ENCODE measurements around the gene SLC25A19. TPM values are rescaled to one million over a fixed set of nuclear protein-coding genes. Genes with fewer than 3 reads are reported as not detected.
"Not testable (repeated sequence)": the region's sequence is repeated elsewhere in the genome, so short reads cannot be mapped to it uniquely, and the experiment has no call there.

Gene SLC25A19
- polyA plus RNA-seq, 1 of the 3 experiments (the other 2 are of a cell fraction): 11.7 TPM

DNA sequence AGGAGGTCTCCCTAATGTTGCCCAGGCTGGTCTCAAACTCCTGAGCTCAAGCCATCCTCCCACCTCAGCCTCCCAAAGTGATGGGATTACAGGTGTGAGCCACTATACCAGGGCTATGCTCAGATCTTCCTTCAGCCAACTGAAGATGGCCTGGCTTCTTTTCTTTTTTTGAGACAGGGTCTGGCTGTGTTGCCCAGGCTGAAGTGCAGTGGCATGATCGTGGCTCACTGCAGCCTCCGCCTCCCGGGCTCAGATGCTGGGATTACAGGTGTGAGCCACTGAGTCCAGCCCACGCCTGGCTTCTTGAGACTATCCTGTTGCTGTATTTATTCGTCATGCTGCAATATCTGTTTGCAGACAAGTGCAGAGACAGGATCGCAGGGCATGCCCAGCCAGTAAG lies 4.1 kb downstream of the SLC25A19 start:
- Histone ChIP-seq H3K4me3 (ENCODE audit: low read depth in 2 of 2, low read length in 1 of 2) (no peak overlapping the region), H3K9me2 (no peaks in the 10 kb centered on the region), H3K4me1 (ENCODE audit: control insufficient read depth in 1 of 2, insufficient read depth in 2 of 2, low read depth in 1 of 2, low read length in 1 of 2) (peaks cover 4 to 5% of the 10 kb centered on the region in 2 experiments; a peak in 2 of 4 replicates), H3K36me3 (replicated peaks in 1 of 2; ENCODE audit: control insufficient read depth in 1 of 2, insufficient read depth in 2 of 2, low read length in 1 of 2) (peaks cover 0 to 4% of the 10 kb centered on the region in 2 experiments), H4K20me1 (ENCODE audit: insufficient read depth) (no peaks in the 10 kb centered on the region), H3K4me2 (no peak overlapping the region), H3K27ac (ENCODE audit: low read depth in 2 of 2, low read length in 1 of 2) (no peak overlapping the region), H3K9ac (no peak overlapping the region), H3F3A (replicated peaks; ENCODE audit: insufficient read depth) (peaks cover 3% of the 10 kb centered on the region), H3K27me3 (ENCODE audit: insufficient read depth) (no peaks in the 10 kb centered on the region), H2AFZ (ENCODE audit: low read depth) (no peak overlapping the region), H3K79me2 (ENCODE audit: insufficient read depth) (no peaks in the 10 kb centered on the region), H3K9me3 (no peaks in the 10 kb centered on the region)
- ChIA-PET POLR2A (interaction anchor here (1.1 kb wide), 1 partner anchor 14 kb away, joined by 3 read pairs; the partner anchor contains the start of gene MIF4GD), CTCF (interaction anchor here (1.3 to 8.3 kb wide), 3 partner anchors 12 to 38 kb away, joined by 4 to 98 read pairs (median 5); partner anchors contain the start of gene MIF4GD)
- WGBS (ENCODE audit: low lambda C conversion rate): 92% methylated on average over 6 of the region's 6 CpGs
- TF ChIP-seq GABPA (IDR thresholded peaks at IDR 0.05; ENCODE audit: low read depth) (no peak), MXI1 (IDR thresholded peaks at IDR 0.05; ENCODE audit: low read depth, low read length) (no peak), SIN3A (IDR thresholded peaks at IDR 0.05; ENCODE audit: borderline replicate concordance, low read depth, low read length) (no peak), MEF2A (IDR thresholded peaks at IDR 0.05; ENCODE audit: borderline replicate concordance, low read depth) (no peak), FOXM1 (IDR thresholded peaks at IDR 0.05; ENCODE audit: low read depth) (no peak), POLR2AphosphoS5 (IDR thresholded peaks at IDR 0.05; ENCODE audit: low read depth, low read length) (no peak), NRF1 (IDR thresholded peaks at IDR 0.05; ENCODE audit: low read depth, low read length) (no peak), RFX5 (IDR thresholded peaks at IDR 0.05; ENCODE audit: low read length) (no peak), NFIC (IDR thresholded peaks at IDR 0.05; ENCODE audit: borderline replicate concordance) (no peak), CHD2 (IDR thresholded peaks at IDR 0.05; ENCODE audit: low read length, partially characterized antibody) (no peak)
- TF ChIP-seq, protein P1, sequence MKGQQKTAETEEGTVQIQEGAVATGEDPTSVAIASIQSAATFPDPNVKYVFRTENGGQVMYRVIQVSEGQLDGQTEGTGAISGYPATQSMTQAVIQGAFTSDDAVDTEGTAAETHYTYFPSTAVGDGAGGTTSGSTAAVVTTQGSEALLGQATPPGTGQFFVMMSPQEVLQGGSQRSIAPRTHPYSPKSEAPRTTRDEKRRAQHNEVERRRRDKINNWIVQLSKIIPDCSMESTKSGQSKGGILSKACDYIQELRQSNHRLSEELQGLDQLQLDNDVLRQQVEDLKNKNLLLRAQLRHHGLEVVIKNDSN (IDR thresholded peaks at IDR 0.05; ENCODE audit: borderline replicate concordance, low read depth): no peak
- TF ChIP-seq, protein P2, sequence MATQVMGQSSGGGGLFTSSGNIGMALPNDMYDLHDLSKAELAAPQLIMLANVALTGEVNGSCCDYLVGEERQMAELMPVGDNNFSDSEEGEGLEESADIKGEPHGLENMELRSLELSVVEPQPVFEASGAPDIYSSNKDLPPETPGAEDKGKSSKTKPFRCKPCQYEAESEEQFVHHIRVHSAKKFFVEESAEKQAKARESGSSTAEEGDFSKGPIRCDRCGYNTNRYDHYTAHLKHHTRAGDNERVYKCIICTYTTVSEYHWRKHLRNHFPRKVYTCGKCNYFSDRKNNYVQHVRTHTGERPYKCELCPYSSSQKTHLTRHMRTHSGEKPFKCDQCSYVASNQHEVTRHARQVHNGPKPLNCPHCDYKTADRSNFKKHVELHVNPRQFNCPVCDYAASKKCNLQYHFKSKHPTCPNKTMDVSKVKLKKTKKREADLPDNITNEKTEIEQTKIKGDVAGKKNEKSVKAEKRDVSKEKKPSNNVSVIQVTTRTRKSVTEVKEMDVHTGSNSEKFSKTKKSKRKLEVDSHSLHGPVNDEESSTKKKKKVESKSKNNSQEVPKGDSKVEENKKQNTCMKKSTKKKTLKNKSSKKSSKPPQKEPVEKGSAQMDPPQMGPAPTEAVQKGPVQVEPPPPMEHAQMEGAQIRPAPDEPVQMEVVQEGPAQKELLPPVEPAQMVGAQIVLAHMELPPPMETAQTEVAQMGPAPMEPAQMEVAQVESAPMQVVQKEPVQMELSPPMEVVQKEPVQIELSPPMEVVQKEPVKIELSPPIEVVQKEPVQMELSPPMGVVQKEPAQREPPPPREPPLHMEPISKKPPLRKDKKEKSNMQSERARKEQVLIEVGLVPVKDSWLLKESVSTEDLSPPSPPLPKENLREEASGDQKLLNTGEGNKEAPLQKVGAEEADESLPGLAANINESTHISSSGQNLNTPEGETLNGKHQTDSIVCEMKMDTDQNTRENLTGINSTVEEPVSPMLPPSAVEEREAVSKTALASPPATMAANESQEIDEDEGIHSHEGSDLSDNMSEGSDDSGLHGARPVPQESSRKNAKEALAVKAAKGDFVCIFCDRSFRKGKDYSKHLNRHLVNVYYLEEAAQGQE (IDR thresholded peaks at IDR 0.05; ENCODE audit: low read depth, low read length): no peak
- DNase-seq: no peak

DNA sequence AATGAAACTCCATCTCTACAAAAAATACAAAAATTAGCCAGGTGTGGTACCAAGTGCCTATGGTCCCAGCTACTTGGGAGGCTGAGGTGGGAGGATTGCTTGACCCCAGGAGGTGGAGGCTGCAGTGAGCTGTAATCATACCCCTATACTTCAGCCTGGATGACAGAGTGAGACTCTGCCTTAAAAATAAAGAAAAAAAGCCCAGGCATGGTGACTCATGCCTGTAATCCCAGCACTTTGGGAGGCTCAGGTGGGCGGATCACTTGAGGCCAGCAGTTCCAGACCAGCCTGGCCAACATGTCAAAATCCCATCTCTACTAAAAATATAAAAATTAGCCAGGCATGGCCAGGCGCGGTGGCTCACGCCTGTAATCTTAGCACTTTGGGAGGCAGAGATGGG lies 9.0 kb downstream of the SLC25A19 start:
- H3F3A ChIP-seq (replicated peaks; ENCODE audit: insufficient read depth); H3K27me3 ChIP-seq (ENCODE audit: insufficient read depth); H3K9me2 ChIP-seq; H3K4me3 ChIP-seq (ENCODE audit: low read depth in 2 of 2, low read length in 1 of 2); H3K9me3 ChIP-seq; H3K27ac ChIP-seq (ENCODE audit: low read depth in 2 of 2, low read length in 1 of 2); H4K20me1 ChIP-seq (ENCODE audit: insufficient read depth); H3K4me2 ChIP-seq; H3K4me1 ChIP-seq (ENCODE audit: control insufficient read depth in 1 of 2, insufficient read depth in 2 of 2, low read depth in 1 of 2, low read length in 1 of 2); H3K9ac ChIP-seq; H3K36me3 ChIP-seq (replicated peaks in 1 of 2; ENCODE audit: control insufficient read depth in 1 of 2, insufficient read depth in 2 of 2, low read length in 1 of 2); POLR2A ChIA-PET; H3K79me2 ChIP-seq (ENCODE audit: insufficient read depth); DNase-seq; H2AFZ ChIP-seq (ENCODE audit: low read depth): not testable (repeated sequence)
- CTCF ChIA-PET: interaction anchor here (2.0 to 8.3 kb wide), 2 partner anchors 7 to 132 kb away, joined by 6 to 98 read pairs; partner anchors contain the start of gene MIF4GD
- 97% methylated on average over 4 of the region's 4 CpGs for WGBS (ENCODE audit: low lambda C conversion rate)

Data from SK-N-SH (cell line).